ENCODE data around the gene RGPD4. TPM values are rescaled to one million over a fixed set of nuclear protein-coding genes. Genes with fewer than 3 reads are reported as not detected.

Gene RGPD4
- total and polyA plus RNA-seq, 7 experiments from 2014 or later, result 0.08 to 0.16 (median 0.11) TPM; not detected in 4

Other genes starting within 250 kb of the RGPD4 start
- gene SLC5A7, start 159.6 kb downstream of the RGPD4 start, total RNA-seq, result not detected
- not detected for gene SLC5A7, start 159.6 kb downstream of the RGPD4 start, polyA plus RNA-seq